Spleen (tissue), 11 donors: ENCODE measurements around the gene AP1B1. TPM values are rescaled to one million over a fixed set of nuclear protein-coding genes. Genes with fewer than 3 reads are reported as not detected.

ENCODE experiments used
- DNase-seq: peaks from one replicate; pipeline ENCODE4 v3.0.0-alpha.2; 2020
- H3K27ac ChIP-seq, 8 donors: fragments of 200-600 bp; sonication (generic) in 7 of 8; 1 replicate in 4 of 8; 2 replicates in 4 of 8; pipeline versions ENCODE4 v1.5.0 to v1.8.0; 2016 to 2021; ENCODE audit warnings: inconsistent platforms in 4 of 8, mild to moderate bottlenecking in 4 of 8, moderate library complexity in 1 of 8
- H3K27me3 ChIP-seq, 7 donors: fragments of 200-600 bp; sonication (generic) in 6 of 7; replicated peaks in 1 of 7; 1 replicate in 4 of 7; 2 replicates in 3 of 7; pipeline versions ENCODE4 v1.5.0 to v1.8.0; 2016 to 2021; ENCODE audit warnings: inconsistent platforms in 3 of 7, mild to moderate bottlenecking in 1 of 7
- H3K36me3 ChIP-seq, 6 donors: fragments of 200-600 bp; sonication (generic) in 5 of 6; 1 replicate in 4 of 6; 2 replicates in 2 of 6; pipeline versions ENCODE4 v1.5.0 to v1.8.0; 2016 to 2021; ENCODE audit warnings: inconsistent platforms in 2 of 6
- H3K4me1 ChIP-seq, 6 donors: fragments of 200-600 bp; sonication (generic) in 5 of 6; 1 replicate in 3 of 6; 2 replicates in 3 of 6; pipeline versions ENCODE4 v1.5.0 to v1.8.0; 2016 to 2021; ENCODE audit warnings: inconsistent platforms in 3 of 6
- H3K4me3 ChIP-seq, 8 donors: fragments of 200-600 bp; sonication (generic) in 7 of 8; 1 replicate in 4 of 8; 2 replicates in 4 of 8; pipeline versions ENCODE4 v1.5.0 to v1.8.0; 2016 to 2021; ENCODE audit warnings: inconsistent platforms in 4 of 8, mild to moderate bottlenecking in 4 of 8, moderate library complexity in 2 of 8
- H3K9me3 ChIP-seq, 8 donors: fragments of 200-600 bp; sonication (generic) in 7 of 8; 1 replicate in 4 of 8; 2 replicates in 4 of 8; pipeline versions ENCODE4 v1.5.0 to v1.8.0; 2016 to 2021; ENCODE audit warnings: inconsistent platforms in 4 of 8
- POLR2A ChIP-seq, 3 donors: fragments of 450-650 bp; IDR thresholded peaks; one replicate each; pipeline ENCODE4 v1.5.1; 2017; ENCODE audit warnings: antibody characterized with exemption in 3 of 3, mild to moderate bottlenecking in 1 of 3
- POLR2AphosphoS5 ChIP-seq, 3 donors: sonication (generic); formaldehyde crosslinking; IDR thresholded peaks; one replicate each; pipeline ENCODE4 v1.5.1; 2017; ENCODE audit warnings: antibody characterized with exemption in 3 of 3
- WGBS, 5 donors: extraction: QIAGEN DNeasy Blood & Tissue Kit in 3 of 5; methylation state at CpG; one replicate each; pipeline versions ENCODE4 v1.1.5 to v1.1.7; 2013 to 2018; 5-methylcytosine and 5-hydroxymethylcytosine counted together
- intact Hi-C: fragments of 100-400 bp; cut with DNase I; formaldehyde crosslinking; loops from one replicate; pipeline ENCODE4 v1.15.0; 2023; ENCODE audit warnings: low total_unique reads
- polyA plus RNA-seq, 3 donors: library from polyadenylated mRNA; stranded (reverse); fragments of 200-250 nt; gene quantifications; one replicate each; pipeline ENCODE4 v1.2.1, GENCODE V29; 2013
- total RNA-seq, 7 donors: library from RNA; depleted of rRNA in 3 of 7; stranded (reverse); fragments of >200 nt in 3 of 7; fragmentation: NEBNext Ultra II Directional in 4 of 7; extraction: Animal tissue kit (Norgen Biotek cat#: 25700) in 4 of 7; gene quantifications; one replicate each; pipeline versions ENCODE4 v1.1.0 to v1.2.1, GENCODE V29; 2016 to 2021
- TF ChIP-seq, protein P1 (sequence below), 11 experiments: fragments of 200-600 bp in 7 of 11; fragments of 450-650 bp in 4 of 11; sonication (generic) in 4 of 11; IDR thresholded peaks in 8 of 11; conservative IDR thresholded peaks in 3 of 11; 1 replicate in 7 of 11; 2 replicates in 4 of 11; pipeline versions ENCODE4 v1.4.0 to v1.8.0; 2016 to 2021; ENCODE audit warnings: antibody characterized with exemption in 11 of 11, inconsistent platforms in 4 of 11, mild to moderate bottlenecking in 1 of 11
- donor health status: healthy with polysubstance abuse.
- donor health status: DM: no; HTN: no; CAD: no; lungs with moderate emphysema.
- donor health status: DM: no; HTN: no; CAD: no.
- donor health status: Bipolar disorder and iron deficiency.
- donor health status: healthy.
- donor health status: DM: no; HTN: no; CAD: no.
- donor health status: DM: yes; HTN: yes; CAD: no.

AP1B1 gene
- total and polyA plus RNA-seq, 10 donors, result 43.3 to 150 (median 110) TPM

DNA sequence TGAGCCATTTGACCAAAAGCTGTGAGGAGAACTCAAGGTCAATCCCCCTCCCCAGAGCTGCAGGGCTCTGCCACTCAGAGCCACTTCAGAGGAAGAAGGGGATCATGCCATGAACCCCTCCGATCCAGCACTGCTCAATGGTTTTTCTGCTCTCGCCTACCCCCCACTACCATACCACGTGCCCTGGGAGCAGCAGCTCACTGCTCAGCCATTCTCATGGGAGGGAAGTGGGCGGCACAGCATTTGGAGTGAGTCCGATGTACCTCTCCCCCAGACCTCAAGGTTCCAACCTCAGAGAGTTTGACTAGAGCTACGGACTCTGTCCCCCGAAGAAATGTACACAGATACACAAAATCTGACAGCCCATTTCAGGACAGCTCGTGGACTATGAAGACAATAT is 34.5 kb downstream of the AP1B1 start:
- no peaks in the 10 kb centered on the region for H3K9me3 ChIP-seq
- peaks cover 17 to 100% (median 100%) of the 10 kb centered on the region in 6 donors for H3K36me3 ChIP-seq
- DNase-seq, result no peak
- intact Hi-C loops, result no loop called here
- 93 to 99% (median 97%) methylated on average over 8 of the region's 8 CpGs for WGBS, 5 donors
- no peak overlapping the region for H3K4me3 ChIP-seq
- no peaks in the 10 kb centered on the region for H3K27me3 ChIP-seq
- no peak overlapping the region for H3K27ac ChIP-seq
- TF ChIP-seq, protein P1, sequence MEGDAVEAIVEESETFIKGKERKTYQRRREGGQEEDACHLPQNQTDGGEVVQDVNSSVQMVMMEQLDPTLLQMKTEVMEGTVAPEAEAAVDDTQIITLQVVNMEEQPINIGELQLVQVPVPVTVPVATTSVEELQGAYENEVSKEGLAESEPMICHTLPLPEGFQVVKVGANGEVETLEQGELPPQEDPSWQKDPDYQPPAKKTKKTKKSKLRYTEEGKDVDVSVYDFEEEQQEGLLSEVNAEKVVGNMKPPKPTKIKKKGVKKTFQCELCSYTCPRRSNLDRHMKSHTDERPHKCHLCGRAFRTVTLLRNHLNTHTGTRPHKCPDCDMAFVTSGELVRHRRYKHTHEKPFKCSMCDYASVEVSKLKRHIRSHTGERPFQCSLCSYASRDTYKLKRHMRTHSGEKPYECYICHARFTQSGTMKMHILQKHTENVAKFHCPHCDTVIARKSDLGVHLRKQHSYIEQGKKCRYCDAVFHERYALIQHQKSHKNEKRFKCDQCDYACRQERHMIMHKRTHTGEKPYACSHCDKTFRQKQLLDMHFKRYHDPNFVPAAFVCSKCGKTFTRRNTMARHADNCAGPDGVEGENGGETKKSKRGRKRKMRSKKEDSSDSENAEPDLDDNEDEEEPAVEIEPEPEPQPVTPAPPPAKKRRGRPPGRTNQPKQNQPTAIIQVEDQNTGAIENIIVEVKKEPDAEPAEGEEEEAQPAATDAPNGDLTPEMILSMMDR (IDR thresholded peaks at IDR 0.05 in 8 of 11, conservative IDR thresholded peaks at IDR 0.05 in 3 of 11), result no peak
- TF ChIP-seq POLR2A (IDR thresholded peaks at IDR 0.05) (no peak), POLR2AphosphoS5 (IDR thresholded peaks at IDR 0.05) (no peak)
- no peaks in the 10 kb centered on the region for H3K4me1 ChIP-seq

GRCh38 chr22:29353286-29353685 is 35.1 kb downstream of the AP1B1 start:
- intact Hi-C loops, result no loop called here
- H3K4me3 ChIP-seq, result no peak overlapping the region
- 90 to 97% (median 96%) methylated on average over 11 of the region's 11 CpGs for WGBS, 5 donors
- H3K9me3 ChIP-seq, result no peaks in the 10 kb centered on the region
- TF ChIP-seq, protein P1 (IDR thresholded peaks at IDR 0.05 in 8 of 11, conservative IDR thresholded peaks at IDR 0.05 in 3 of 11), result no peak
- no peak for TF ChIP-seq POLR2A (IDR thresholded peaks at IDR 0.05)
- no peak for TF ChIP-seq POLR2AphosphoS5 (IDR thresholded peaks at IDR 0.05)
- no peak for DNase-seq
- no peaks in the 10 kb centered on the region for H3K4me1 ChIP-seq
- H3K27ac ChIP-seq, result no peak overlapping the region
- H3K27me3 ChIP-seq, result no peaks in the 10 kb centered on the region
- H3K36me3 ChIP-seq, result peaks cover 13 to 100% (median 100%) of the 10 kb centered on the region in 6 donors

- no peaks in the 10 kb centered on the region for H3K4me1 ChIP-seq
- H3K9me3 ChIP-seq, result no peaks in the 10 kb centered on the region
- no peaks in the 10 kb centered on the region for H3K27me3 ChIP-seq
- no peak overlapping the region for H3K4me3 ChIP-seq
- 81 to 96% (median 88%) methylated on average over 9 of the region's 9 CpGs for WGBS, 5 donors
- DNase-seq, result no peak
- H3K27ac ChIP-seq, result no peak overlapping the region
- TF ChIP-seq POLR2A (IDR thresholded peaks at IDR 0.05), result no peak
- TF ChIP-seq, protein P1 (IDR thresholded peaks at IDR 0.05 in 8 of 11, conservative IDR thresholded peaks at IDR 0.05 in 3 of 11), result no peak
- TF ChIP-seq POLR2AphosphoS5 (IDR thresholded peaks at IDR 0.05), result no peak
- peaks cover 12 to 100% (median 100%) of the 10 kb centered on the region in 6 donors for H3K36me3 ChIP-seq
- intact Hi-C loops, result no loop called here
Measured at GRCh38 chr22:29352778-29353177, 35.6 kb downstream of the AP1B1 start.

DNA sequence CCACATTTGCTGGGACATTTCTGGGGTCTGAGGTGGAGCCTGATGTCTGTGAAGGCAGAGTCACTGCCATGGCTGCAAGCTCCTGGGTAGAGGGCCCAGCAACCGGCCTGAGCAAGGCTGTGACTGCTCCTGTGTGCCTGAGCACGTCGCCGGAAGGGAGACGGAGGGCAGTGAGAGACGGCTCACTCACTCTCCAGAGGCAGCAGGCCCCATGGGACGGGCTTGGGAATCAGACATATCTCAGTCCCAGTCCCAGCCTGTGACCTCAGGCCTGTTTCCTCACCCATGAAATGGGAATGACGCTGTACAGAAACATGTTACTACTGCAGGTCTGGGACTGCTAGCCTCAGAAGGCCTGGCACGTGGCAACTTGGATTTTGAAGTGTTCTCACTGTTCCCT is 36.5 kb downstream of the AP1B1 start:
- DNase-seq, result peak; percentile 51
- WGBS, 5 donors, result 89 to 97% (median 94%) methylated on average over 4 to 9 of the region's 9 CpGs
- Histone ChIP-seq H3K27me3 (no peaks in the 10 kb centered on the region), H3K4me3 (no peak overlapping the region), H3K36me3 (peaks cover 12 to 100% (median 100%) of the 10 kb centered on the region in 6 donors), H3K27ac (no peak overlapping the region), H3K4me1 (no peaks in the 10 kb centered on the region), H3K9me3 (no peaks in the 10 kb centered on the region)
- intact Hi-C loops, result no loop called here
- peak in 1 of 3 donors; percentile 49 for TF ChIP-seq POLR2AphosphoS5 (IDR thresholded peaks at IDR 0.05)
- TF ChIP-seq, protein P1 (IDR thresholded peaks at IDR 0.05 in 8 of 11, conservative IDR thresholded peaks at IDR 0.05 in 3 of 11), result no peak
